Sigmoid colon (tissue), 7 donors: Measurements from ENCODE around the gene AUTS2. TPM values are rescaled to one million over a fixed set of nuclear protein-coding genes. Genes with fewer than 3 reads are reported as not detected.

ENCODE experiments used
- DNase-seq: peaks from one replicate; pipeline ENCODE4 v3.0.0-alpha.2; 2019
- H3K27ac ChIP-seq, 4 donors: fragments of 200-600 bp; sonication (generic); one replicate each; pipeline ENCODE4 v1.5.1; 2016 to 2019; ENCODE audit warnings: mild to moderate bottlenecking in 1 of 4
- H3K27me3 ChIP-seq, 3 donors: fragments of 200-600 bp; sonication (generic); one replicate each; pipeline ENCODE4 v1.5.1; 2019; ENCODE audit warnings: mild to moderate bottlenecking in 1 of 3
- H3K36me3 ChIP-seq, 4 donors: fragments of 200-600 bp; sonication (generic); one replicate each; pipeline ENCODE4 v1.5.1; 2016 to 2019
- H3K4me1 ChIP-seq, 4 donors: fragments of 200-600 bp; sonication (generic); one replicate each; pipeline ENCODE4 v1.5.1; 2017 to 2019
- H3K4me3 ChIP-seq, 4 donors: fragments of 200-600 bp; sonication (generic); one replicate each; pipeline ENCODE4 v1.5.1; 2017 to 2019; ENCODE audit warnings: mild to moderate bottlenecking in 2 of 4, moderate library complexity in 1 of 4
- H3K9me3 ChIP-seq, 4 donors: fragments of 200-600 bp in 3 of 4; sonication (generic) in 3 of 4; one replicate each; pipeline versions ENCODE4 v1.5.1 to v1.6.1; 2013 to 2019
- CTCF ChIP-seq, 4 experiments: fragments of 450-650 bp in 3 of 4; fragments of 200-600 bp in 1 of 4; IDR thresholded peaks; one replicate each; pipeline ENCODE4 v1.5.1; 2016 to 2019; ENCODE audit warnings: antibody characterized with exemption in 4 of 4, mild to moderate bottlenecking in 3 of 4, moderate library complexity in 2 of 4
- EP300 ChIP-seq, 4 donors: sonication (generic); formaldehyde crosslinking; IDR thresholded peaks; one replicate each; pipeline ENCODE4 v1.6.1; 2017; ENCODE audit warnings: antibody characterized with exemption in 4 of 4
- POLR2A ChIP-seq, 2 donors: fragments of 450-650 bp; IDR thresholded peaks; one replicate each; pipeline ENCODE4 v1.6.1; 2016; ENCODE audit warnings: antibody characterized with exemption in 2 of 2, mild to moderate bottlenecking in 2 of 2, moderate library complexity in 2 of 2
- POLR2AphosphoS5 ChIP-seq, 4 donors: sonication (generic); formaldehyde crosslinking; IDR thresholded peaks; one replicate each; pipeline ENCODE4 v1.6.1; 2017; ENCODE audit warnings: antibody characterized with exemption in 4 of 4
- WGBS, 2 donors: extraction: QIAGEN DNeasy Blood & Tissue Kit; methylation state at CpG; one replicate each; pipeline ENCODE4 v1.1.7; 2013; 5-methylcytosine and 5-hydroxymethylcytosine counted together
- intact Hi-C: fragments of 100-400 bp; cut with DNase I; formaldehyde crosslinking; loops from one replicate; pipeline ENCODE4 v1.15.1; 2023
- polyA plus RNA-seq, 3 donors: library from polyadenylated mRNA; stranded (reverse); fragments of 200-250 nt; gene quantifications; one replicate each; pipeline ENCODE4 v1.2.3, GENCODE V29; 2013
- total RNA-seq, 4 donors: library from RNA; depleted of rRNA; stranded (reverse); fragments of >200 nt; gene quantifications; one replicate each; pipeline ENCODE4 v1.1.0, GENCODE V29; 2016
- donor health status: healthy with polysubstance abuse.
- donor health status: Bipolar disorder and iron deficiency.
- donor health status: healthy.

Gene AUTS2
- total and polyA plus RNA-seq, 7 donors = 3.6 to 55.7 (median 25.5) TPM

GRCh38 chr7:69684369-69685292 lies 86.4 kb downstream of the AUTS2 start:
- TF ChIP-seq POLR2AphosphoS5 (IDR thresholded peaks at IDR 0.05) (no peak), CTCF (IDR thresholded peaks at IDR 0.05) (no peak), EP300 (IDR thresholded peaks at IDR 0.05) (no peak), POLR2A (IDR thresholded peaks at IDR 0.05) (no peak)
- intact Hi-C loops = no loop called here
- Histone ChIP-seq H3K27ac (peak overlapping the region in 2 of 4 donors; percentile 0 to 31), H3K36me3 (no peaks in the 10 kb centered on the region), H3K4me3 (no peak overlapping the region), H3K27me3 (no peaks in the 10 kb centered on the region), H3K9me3 (no peaks in the 10 kb centered on the region), H3K4me1 (peaks cover 0 to 42% (median 28%) of the 10 kb centered on the region in 4 donors)
- WGBS, 2 donors = 78 to 87% methylated on average over 8 of the region's 8 CpGs
- no peak for DNase-seq

GRCh38 chr7:69685293-69685631 lies 87.0 kb downstream of the AUTS2 start:
- Histone ChIP-seq H3K4me1 (peaks cover 0 to 42% (median 28%) of the 10 kb centered on the region in 4 donors), H3K9me3 (no peaks in the 10 kb centered on the region), H3K4me3 (no peak overlapping the region), H3K27me3 (no peaks in the 10 kb centered on the region), H3K27ac (peak overlapping the region in 2 of 4 donors; percentile 0 to 31), H3K36me3 (no peaks in the 10 kb centered on the region)
- TF ChIP-seq POLR2AphosphoS5 (IDR thresholded peaks at IDR 0.05) = no peak
- TF ChIP-seq POLR2A (IDR thresholded peaks at IDR 0.05) = no peak
- no peak for TF ChIP-seq CTCF (IDR thresholded peaks at IDR 0.05)
- no peak for TF ChIP-seq EP300 (IDR thresholded peaks at IDR 0.05)
- 2 to 21% methylated on average over 1 of the region's 1 CpG for WGBS, 2 donors
- intact Hi-C loops = no loop called here
- no peak for DNase-seq

GRCh38 chr7:69686366-69686765 lies 88.1 kb downstream of the AUTS2 start:
- Histone ChIP-seq H3K9me3 (no peaks in the 10 kb centered on the region), H3K27me3 (no peaks in the 10 kb centered on the region), H3K27ac (no peak overlapping the region), H3K4me3 (no peak overlapping the region), H3K36me3 (no peaks in the 10 kb centered on the region), H3K4me1 (peaks cover 0 to 42% (median 26%) of the 10 kb centered on the region in 4 donors)
- 87 to 95% methylated on average over 2 of the region's 2 CpGs for WGBS, 2 donors
- DNase-seq = no peak
- no peak for TF ChIP-seq EP300 (IDR thresholded peaks at IDR 0.05)
- no peak for TF ChIP-seq POLR2AphosphoS5 (IDR thresholded peaks at IDR 0.05)
- no peak for TF ChIP-seq POLR2A (IDR thresholded peaks at IDR 0.05)
- no peak for TF ChIP-seq CTCF (IDR thresholded peaks at IDR 0.05)
- intact Hi-C loops = no loop called here

GRCh38 chr7:69687739-69688433 lies 89.6 kb downstream of the AUTS2 start:
- no peaks in the 10 kb centered on the region for H3K9me3 ChIP-seq
- no peaks in the 10 kb centered on the region for H3K27me3 ChIP-seq
- no peak for DNase-seq
- TF ChIP-seq EP300 (IDR thresholded peaks at IDR 0.05) (no peak), CTCF (IDR thresholded peaks at IDR 0.05) (no peak), POLR2A (IDR thresholded peaks at IDR 0.05) (no peak), POLR2AphosphoS5 (IDR thresholded peaks at IDR 0.05) (no peak)
- intact Hi-C loops = no loop called here
- H3K4me1 ChIP-seq = peaks cover 0 to 33% (median 21%) of the 10 kb centered on the region in 4 donors
- no peak overlapping the region for H3K27ac ChIP-seq
- 31 to 66% methylated on average over 4 of the region's 4 CpGs for WGBS, 2 donors
- no peaks in the 10 kb centered on the region for H3K36me3 ChIP-seq
- H3K4me3 ChIP-seq = no peak overlapping the region
